Measurements from ENCODE around the gene HMGCLL1.

- TF ChIP-seq TAF1 (IDR thresholded peaks at IDR 0.05; ENCODE audit: borderline replicate concordance, low read depth, low read length) (no peak), POLR2A (IDR thresholded peaks at IDR 0.05; ENCODE audit: low read depth, low read length) (no peak), POLR2AphosphoS5 (IDR thresholded peaks at IDR 0.05; ENCODE audit: low read depth, low read length) (no peak)
Observed at GRCh38 chr6:55541024-55541423, 38.0 kb downstream of the HMGCLL1 start.
